Esophagus muscularis mucosa (tissue), 4 donors: ENCODE results near the gene DPYD. TPM values are rescaled to one million over a fixed set of nuclear protein-coding genes. Genes with fewer than 3 reads are reported as not detected.

Experiments
- DNase-seq: peaks from one replicate; pipeline ENCODE4 v3.0.0-alpha.2; 2017; ENCODE audit errors: extremely low spot score
- H3K27ac ChIP-seq, 4 donors: fragments of 200-600 bp; sonication (generic); replicated peaks in 1 of 4; 1 replicate in 3 of 4; 2 replicates in 1 of 4; pipeline ENCODE4 v1.5.1; 2016 to 2019; ENCODE audit warnings: mild to moderate bottlenecking in 1 of 4
- H3K27me3 ChIP-seq, 4 donors: fragments of 200-600 bp; sonication (generic); one replicate each; pipeline versions ENCODE4 v1.5.1 to v1.6.0; 2016 to 2019
- H3K36me3 ChIP-seq, 4 donors: fragments of 200-600 bp; sonication (generic); one replicate each; pipeline ENCODE4 v1.5.1; 2016 to 2019
- H3K4me1 ChIP-seq, 4 donors: fragments of 200-600 bp; sonication (generic); one replicate each; pipeline ENCODE4 v1.5.1; 2016 to 2019
- H3K4me3 ChIP-seq, 4 donors: fragments of 200-600 bp; sonication (generic); 1 replicate in 2 of 4; 2 replicates in 2 of 4; pipeline ENCODE4 v1.5.1; 2016 to 2019; ENCODE audit warnings: mild to moderate bottlenecking in 4 of 4, moderate library complexity in 1 of 4
- H3K9me3 ChIP-seq, 4 donors: fragments of 200-600 bp; sonication (generic); 1 replicate in 3 of 4; 2 replicates in 1 of 4; pipeline ENCODE4 v1.5.1; 2016 to 2019
- CTCF ChIP-seq, 3 experiments: fragments of 200-600 bp in 2 of 3; fragments of 450-650 bp in 1 of 3; sonication (generic) in 2 of 3; IDR thresholded peaks; one replicate each; pipeline ENCODE4 v1.5.1; 2017 to 2019; ENCODE audit warnings: antibody characterized with exemption in 3 of 3, mild to moderate bottlenecking in 2 of 3, moderate library complexity in 1 of 3
- EP300 ChIP-seq: sonication (generic); formaldehyde crosslinking; IDR thresholded peaks from one replicate; pipeline ENCODE4 v1.6.1; 2017; ENCODE audit warnings: antibody characterized with exemption
- POLR2A ChIP-seq: fragments of 450-650 bp; IDR thresholded peaks from one replicate; pipeline ENCODE4 v1.6.1; 2017; ENCODE audit warnings: antibody characterized with exemption, moderate library complexity, mild to moderate bottlenecking, low read depth
- POLR2AphosphoS5 ChIP-seq, 2 donors: sonication (generic); formaldehyde crosslinking; IDR thresholded peaks; one replicate each; pipeline ENCODE4 v1.6.1; 2017; ENCODE audit warnings: antibody characterized with exemption in 2 of 2
- WGBS: methylation state at CpG from one replicate; pipeline ENCODE4 v1.1.5; 2018; 5-methylcytosine and 5-hydroxymethylcytosine counted together
- intact Hi-C: fragments of 100-400 bp; cut with DNase I; formaldehyde crosslinking; loops from one replicate; pipeline ENCODE4 v1.15.1; 2023
- total RNA-seq, 4 donors: library from RNA; depleted of rRNA; stranded (reverse); fragments of >200 nt; gene quantifications; one replicate each; pipeline versions ENCODE4 v1.1.0 to v1.2.1, GENCODE V29; 2016

The DPYD gene
- total RNA-seq, 4 donors from 2014 or later = 31.1 to 36.6 (median 31.7) TPM

- Histone ChIP-seq H3K27ac (no peak overlapping the region), H3K36me3 (no peaks in the 10 kb centered on the region), H3K27me3 (no peaks in the 10 kb centered on the region), H3K9me3 (peaks cover 2 to 15% (median 12%) of the 10 kb centered on the region in 4 donors), H3K4me3 (no peak overlapping the region), H3K4me1 (peaks cover 0 to 6% (median 0%) of the 10 kb centered on the region in 4 donors)
- 100% methylated on average over 1 of the region's 1 CpG for WGBS
- TF ChIP-seq EP300 (no peak), POLR2AphosphoS5 (IDR thresholded peaks at IDR 0.05) (no peak), CTCF (IDR thresholded peaks at IDR 0.05) (no peak), POLR2A (no peak)
- no peak for DNase-seq
- intact Hi-C loops = no loop called here
Observed at GRCh38 chr1:97646071-97646470, 274.8 kb downstream of the DPYD start.

- no peak overlapping the region for H3K4me3 ChIP-seq
- no peaks in the 10 kb centered on the region for H3K4me1 ChIP-seq
- peaks cover 0 to 4% (median under 1%) of the 10 kb centered on the region in 4 donors for H3K9me3 ChIP-seq
- TF ChIP-seq POLR2AphosphoS5 (IDR thresholded peaks at IDR 0.05) (no peak), CTCF (IDR thresholded peaks at IDR 0.05) (no peak), EP300 (no peak), POLR2A (no peak)
- no peaks in the 10 kb centered on the region for H3K27me3 ChIP-seq
- H3K27ac ChIP-seq = no peak overlapping the region
- intact Hi-C loops = no loop called here
- H3K36me3 ChIP-seq = no peaks in the 10 kb centered on the region
- no peak for DNase-seq
Observed at GRCh38 chr1:97640677-97641076, 280.2 kb downstream of the DPYD start.

GRCh38 chr1:97636941-97637340 is 283.9 kb downstream of the DPYD start:
- intact Hi-C loops = no loop called here
- no peaks in the 10 kb centered on the region for H3K4me1 ChIP-seq
- no peak overlapping the region for H3K27ac ChIP-seq
- DNase-seq = no peak
- no peaks in the 10 kb centered on the region for H3K27me3 ChIP-seq
- H3K4me3 ChIP-seq = no peak overlapping the region
- H3K9me3 ChIP-seq = no peaks in the 10 kb centered on the region
- no peak for TF ChIP-seq POLR2AphosphoS5 (IDR thresholded peaks at IDR 0.05)
- no peaks in the 10 kb centered on the region for H3K36me3 ChIP-seq

- H3K9me3 ChIP-seq = no peaks in the 10 kb centered on the region
- H3K4me3 ChIP-seq = no peak overlapping the region
- H3K4me1 ChIP-seq = peaks cover 0 to 13% (median 3%) of the 10 kb centered on the region in 4 donors
- H3K27ac ChIP-seq = no peak overlapping the region
- DNase-seq = no peak
- 94% methylated on average over 2 of the region's 2 CpGs for WGBS
- intact Hi-C loops = no loop called here
- H3K27me3 ChIP-seq = no peaks in the 10 kb centered on the region
- TF ChIP-seq EP300 (no peak), POLR2AphosphoS5 (IDR thresholded peaks at IDR 0.05) (no peak), CTCF (IDR thresholded peaks at IDR 0.05) (no peak), POLR2A (no peak)
- H3K36me3 ChIP-seq = no peaks in the 10 kb centered on the region
Observed at GRCh38 chr1:97634758-97635157, 286.1 kb downstream of the DPYD start.

- no peak overlapping the region for H3K4me3 ChIP-seq
- no peaks in the 10 kb centered on the region for H3K27me3 ChIP-seq
- peaks cover 0 to 13% (median 3%) of the 10 kb centered on the region in 4 donors for H3K4me1 ChIP-seq
- WGBS = 72% methylated on average over 2 of the region's 2 CpGs
- no peak for DNase-seq
- H3K9me3 ChIP-seq = no peaks in the 10 kb centered on the region
- no peaks in the 10 kb centered on the region for H3K36me3 ChIP-seq
- TF ChIP-seq EP300 (no peak), CTCF (IDR thresholded peaks at IDR 0.05) (no peak), POLR2AphosphoS5 (IDR thresholded peaks at IDR 0.05) (no peak), POLR2A (no peak)
- H3K27ac ChIP-seq = no peak overlapping the region
- intact Hi-C loops = no loop called here
Observed at GRCh38 chr1:97632776-97633175, 288.1 kb downstream of the DPYD start.
